ENCODE data around the gene SUPT4H1. TPM values are rescaled to one million over a fixed set of nuclear protein-coding genes. Genes with fewer than 3 reads are reported as not detected.

Gene SUPT4H1
- total RNA-seq, 1 experiment from 2014 or later, result 53.8 TPM

DNA sequence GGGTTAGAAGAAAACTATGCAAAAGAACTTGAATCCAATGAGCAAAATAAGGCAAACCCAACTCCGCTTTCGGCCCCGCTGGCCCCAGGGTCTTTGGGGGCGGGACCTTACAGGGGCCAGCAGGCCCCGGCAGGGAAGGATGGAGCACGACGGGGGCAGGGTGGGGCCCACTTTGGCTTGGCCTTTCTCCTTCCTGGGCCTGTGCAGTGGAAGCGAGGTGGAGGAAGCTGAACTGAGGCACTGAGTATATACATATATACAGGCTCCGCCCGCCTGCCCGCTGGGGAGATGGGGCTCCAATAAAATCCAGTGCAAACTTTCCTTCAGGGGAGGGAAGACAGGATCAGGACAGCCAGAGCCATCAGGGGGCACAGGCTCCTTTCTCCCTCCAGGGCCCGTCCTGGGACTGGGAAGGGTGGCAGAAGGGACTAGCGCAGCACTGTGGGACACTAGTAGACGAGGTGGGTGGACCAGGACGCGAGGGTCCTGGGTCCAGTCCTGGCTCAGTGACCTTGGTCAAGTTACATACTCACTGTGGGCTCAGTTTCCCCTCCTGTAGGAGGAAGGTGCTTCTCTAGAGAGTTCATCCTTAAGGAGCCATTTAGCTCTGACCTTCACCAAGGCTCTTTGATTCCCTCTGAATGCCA, 50.4 kb downstream of the SUPT4H1 start:
- H3K4me3 ChIP-seq (ENCODE audit: low read depth in 2 of 2, low read length in 2 of 2), result no peak overlapping the region
- H3K27ac ChIP-seq (ENCODE audit: low read length), result no peak overlapping the region
- TF ChIP-seq, protein P1, sequence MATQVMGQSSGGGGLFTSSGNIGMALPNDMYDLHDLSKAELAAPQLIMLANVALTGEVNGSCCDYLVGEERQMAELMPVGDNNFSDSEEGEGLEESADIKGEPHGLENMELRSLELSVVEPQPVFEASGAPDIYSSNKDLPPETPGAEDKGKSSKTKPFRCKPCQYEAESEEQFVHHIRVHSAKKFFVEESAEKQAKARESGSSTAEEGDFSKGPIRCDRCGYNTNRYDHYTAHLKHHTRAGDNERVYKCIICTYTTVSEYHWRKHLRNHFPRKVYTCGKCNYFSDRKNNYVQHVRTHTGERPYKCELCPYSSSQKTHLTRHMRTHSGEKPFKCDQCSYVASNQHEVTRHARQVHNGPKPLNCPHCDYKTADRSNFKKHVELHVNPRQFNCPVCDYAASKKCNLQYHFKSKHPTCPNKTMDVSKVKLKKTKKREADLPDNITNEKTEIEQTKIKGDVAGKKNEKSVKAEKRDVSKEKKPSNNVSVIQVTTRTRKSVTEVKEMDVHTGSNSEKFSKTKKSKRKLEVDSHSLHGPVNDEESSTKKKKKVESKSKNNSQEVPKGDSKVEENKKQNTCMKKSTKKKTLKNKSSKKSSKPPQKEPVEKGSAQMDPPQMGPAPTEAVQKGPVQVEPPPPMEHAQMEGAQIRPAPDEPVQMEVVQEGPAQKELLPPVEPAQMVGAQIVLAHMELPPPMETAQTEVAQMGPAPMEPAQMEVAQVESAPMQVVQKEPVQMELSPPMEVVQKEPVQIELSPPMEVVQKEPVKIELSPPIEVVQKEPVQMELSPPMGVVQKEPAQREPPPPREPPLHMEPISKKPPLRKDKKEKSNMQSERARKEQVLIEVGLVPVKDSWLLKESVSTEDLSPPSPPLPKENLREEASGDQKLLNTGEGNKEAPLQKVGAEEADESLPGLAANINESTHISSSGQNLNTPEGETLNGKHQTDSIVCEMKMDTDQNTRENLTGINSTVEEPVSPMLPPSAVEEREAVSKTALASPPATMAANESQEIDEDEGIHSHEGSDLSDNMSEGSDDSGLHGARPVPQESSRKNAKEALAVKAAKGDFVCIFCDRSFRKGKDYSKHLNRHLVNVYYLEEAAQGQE (IDR thresholded peaks at IDR 0.05; ENCODE audit: insufficient read depth in 1 of 2, low read depth in 2 of 2, low read length in 1 of 2), result no peak
- TF ChIP-seq SIN3A (IDR thresholded peaks at IDR 0.05; ENCODE audit: borderline replicate concordance, insufficient read depth, low read depth, low read length), result no peak
- no peak for TF ChIP-seq POLR2AphosphoS5 (IDR thresholded peaks at IDR 0.05; ENCODE audit: low read depth, low read length)
- TF ChIP-seq CTCF (IDR thresholded peaks at IDR 0.05), result no peak
- no peak for TF ChIP-seq TCF7L2 (IDR thresholded peaks at IDR 0.05; ENCODE audit: low read depth, low read length)
- BruUV-seq (replicated peaks), result no TSS peak
- no peaks in the 10 kb centered on the region for H3K27me3 ChIP-seq (ENCODE audit: control insufficient read depth, insufficient read depth, low read length)
- no peak for ATAC-seq
- CTCF ChIA-PET, result no interaction called here
- intact Hi-C loops (cut with micrococcal nuclease; ENCODE audit: unreplicated experiment) (no loop called here), in situ Hi-C loops (cut with HindIII; ENCODE audit: low pct_unique_long_range_greater_than_20kb, low sequenced_read_pairs) (no loop called here)
- no peak for DNase-seq (ENCODE audit: low read depth, low spot score)
- H3K9me3 ChIP-seq (ENCODE audit: control insufficient read depth, insufficient read depth, low read depth, low read length), result no peaks in the 10 kb centered on the region
- no peaks in the 10 kb centered on the region for H3K36me3 ChIP-seq (ENCODE audit: control insufficient read depth, insufficient read depth, low read length)
- POLR2A ChIA-PET, result no interaction called here
- H3K4me1 ChIP-seq (ENCODE audit: control insufficient read depth, insufficient read depth, low read length), result no peaks in the 10 kb centered on the region

DNA sequence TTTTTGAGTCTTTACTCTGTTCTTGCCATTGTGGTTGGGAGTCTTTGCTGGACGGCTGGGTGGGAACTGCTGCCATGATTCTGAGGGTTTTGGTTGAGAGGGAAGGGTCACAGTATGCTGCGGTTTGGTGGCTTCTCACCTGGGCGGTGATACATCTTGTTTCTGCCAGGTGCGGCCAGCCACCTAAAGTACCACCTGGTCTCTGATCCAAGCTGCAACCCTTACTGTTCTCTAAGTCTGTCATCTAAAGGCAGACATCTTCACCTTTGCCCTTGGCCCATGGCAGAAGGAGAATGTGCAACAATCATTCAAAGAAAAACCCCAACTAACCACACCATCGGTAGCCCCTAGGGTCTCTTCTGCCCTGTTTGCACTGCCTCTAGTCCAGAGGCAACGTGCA, 51.7 kb downstream of the SUPT4H1 start:
- no TSS peak for BruUV-seq (replicated peaks)
- DNase-seq (ENCODE audit: low read depth, low spot score) (no peak), ATAC-seq (no peak)
- no peaks in the 10 kb centered on the region for H3K4me1 ChIP-seq (ENCODE audit: control insufficient read depth, insufficient read depth, low read length)
- ChIA-PET POLR2A (no interaction called here), CTCF (no interaction called here)
- intact Hi-C loops (cut with micrococcal nuclease; ENCODE audit: unreplicated experiment), result no loop called here
- in situ Hi-C loops (cut with HindIII; ENCODE audit: low pct_unique_long_range_greater_than_20kb, low sequenced_read_pairs), result no loop called here
- H3K27ac ChIP-seq (ENCODE audit: low read length), result no peak overlapping the region
- H3K27me3 ChIP-seq (ENCODE audit: control insufficient read depth, insufficient read depth, low read length), result no peaks in the 10 kb centered on the region
- no peak for TF ChIP-seq SIN3A (IDR thresholded peaks at IDR 0.05; ENCODE audit: borderline replicate concordance, insufficient read depth, low read depth, low read length)
- no peak for TF ChIP-seq TCF7L2 (IDR thresholded peaks at IDR 0.05; ENCODE audit: low read depth, low read length)
- H3K4me3 ChIP-seq (ENCODE audit: low read depth in 2 of 2, low read length in 2 of 2), result no peak overlapping the region
- H3K36me3 ChIP-seq (ENCODE audit: control insufficient read depth, insufficient read depth, low read length), result no peaks in the 10 kb centered on the region
- H3K9me3 ChIP-seq (ENCODE audit: control insufficient read depth, insufficient read depth, low read depth, low read length), result no peaks in the 10 kb centered on the region

Small RNAs within 50 kb of the gene (microRNA-seq; reads per million reads assigned to microRNA genes)
- gene MIR4736 (ENCODE audit: unreplicated experiment), result not detected

Other genes starting within 250 kb of the SUPT4H1 start
- gene OR4D1, start 203.8 kb downstream of the SUPT4H1 start, total RNA-seq (2021; ENCODE audit: unreplicated experiment), result 0.05 TPM
- not detected for gene OR4D2, start 185.2 kb downstream of the SUPT4H1 start, total RNA-seq (2021; ENCODE audit: unreplicated experiment)
- gene EPX, start 159.5 kb downstream of the SUPT4H1 start, total RNA-seq (2021; ENCODE audit: unreplicated experiment), result not detected
- 12.1 TPM for gene MKS1, start 132.9 kb downstream of the SUPT4H1 start, total RNA-seq (2021; ENCODE audit: unreplicated experiment)
- gene LPO, start 113.6 kb downstream of the SUPT4H1 start, total RNA-seq (2021; ENCODE audit: unreplicated experiment), result not detected
- gene MPO, start 71.3 kb downstream of the SUPT4H1 start, total RNA-seq (2021; ENCODE audit: unreplicated experiment), result not detected
- 0.05 TPM for gene TSPOAP1, start 23.4 kb downstream of the SUPT4H1 start, total RNA-seq (2021; ENCODE audit: unreplicated experiment)
- gene RNF43, start 65.3 kb upstream of the SUPT4H1 start, total RNA-seq (2021; ENCODE audit: unreplicated experiment), result 4.7 TPM
- gene HSF5, start 136.2 kb upstream of the SUPT4H1 start, total RNA-seq (2021; ENCODE audit: unreplicated experiment), result not detected
- gene MTMR4, start 162.4 kb upstream of the SUPT4H1 start, total RNA-seq (2021; ENCODE audit: unreplicated experiment), result 20.8 TPM

Measured in Panc1 (cell line).